K562 (cell line): ENCODE measurements around the gene LTK. TPM values are rescaled to one million over a fixed set of nuclear protein-coding genes. Genes with fewer than 3 reads are reported as not detected.

Experiments used
- CBFA2T3 ChIP-seq: fragments of 450-650 bp; IDR thresholded peaks from 2 replicates; pipeline ENCODE4 v1.6.1; 2017
- GABPA ChIP-seq: fragments of 200-800 bp; sonication (Bioruptor generic); conservative IDR thresholded peaks from 2 replicates; pipeline ENCODE4 v1.6.1; 2016; ENCODE audit warnings: low read depth, missing genetic modification characterization, missing compliant biosample characterization
- GTF2F1 ChIP-seq: IDR thresholded peaks from 2 replicates; pipeline ENCODE4 v1.6.1; 2011; ENCODE audit warnings: low read depth, low read length, improper control_type of control experiment
- NR1H2 ChIP-seq: sonication (generic); formaldehyde crosslinking; IDR thresholded peaks from 2 replicates; pipeline ENCODE4 v1.4.0; 2020; ENCODE audit warnings: mild to moderate bottlenecking, missing genetic modification reagents
- PHF8 ChIP-seq: fragments of 200-600 bp; sonication (generic); IDR thresholded peaks from 2 replicates; pipeline ENCODE4 v1.6.1; 2012; ENCODE audit warnings: mixed run types, mild to moderate bottlenecking, inconsistent platforms, low read length, moderate library complexity, borderline replicate concordance
- RBBP5 ChIP-seq: fragments of 200-600 bp; sonication (generic); IDR thresholded peaks from 2 replicates; pipeline ENCODE4 v1.6.1; 2012; ENCODE audit warnings: borderline replicate concordance, mild to moderate bottlenecking, low read length, control low read depth, inconsistent platforms; ENCODE audit not compliant: insufficient read depth, poor library complexity, severe bottlenecking
- SP1 ChIP-seq: sonication (generic); formaldehyde crosslinking; IDR thresholded peaks from 2 replicates; pipeline ENCODE4 v1.8.1; 2022; ENCODE audit warnings: mild to moderate bottlenecking, missing genetic modification reagents
- SRF ChIP-seq, 2 experiments: fragments of 250-450, 450-650 bp in 1 of 2; sonication (Bioruptor Pico) in 1 of 2; sonication (generic) in 1 of 2; formaldehyde crosslinking; IDR thresholded peaks; 2 replicates each; pipeline versions ENCODE4 v1.5.0 to v1.5.1; 2020 to 2022; ENCODE audit warnings: mild to moderate bottlenecking in 1 of 2, missing genetic modification reagents in 1 of 2
- SRSF1 ChIP-seq: fragments of 200-400 bp; formaldehyde crosslinking; IDR thresholded peaks from 2 replicates; pipeline ENCODE4 v1.6.1; 2017; ENCODE audit warnings: mild to moderate bottlenecking, low read depth, low read length, moderate library complexity
- ZC3H8 ChIP-seq: fragments of 450-650 bp; IDR thresholded peaks from 2 replicates; pipeline ENCODE4 v1.6.1; 2017
- ZNF197 ChIP-seq: fragments of 200-800 bp; sonication (Bioruptor generic); IDR thresholded peaks from 2 replicates; pipeline ENCODE4 v1.6.1; 2016; ENCODE audit warnings: low read depth, missing genetic modification characterization, missing compliant biosample characterization
- polyA plus RNA-seq, 8 experiments: library from polyadenylated mRNA; depleted of rRNA in 4 of 8; stranded (reverse) in 5 of 8; unstranded in 3 of 8; fragments of >200 nt; fragmentation: Nextera tagmentation in 2 of 8; fragmentation: Illumina TruSeq in 1 of 8; extraction: Ambion mirVana in 2 of 8; extraction: Trizol in 1 of 8; gene quantifications; 2 replicates each; pipeline versions ENCODE4 v1.2.1 to v1.2.3, GENCODE V29; 2011 to 2014; ENCODE audit warnings: inconsistent platforms in 1 of 8, missing spikeins in 1 of 8
- total RNA-seq, 7 experiments: library from RNA; depleted of rRNA in 6 of 7; stranded (reverse); fragments of >200 nt in 6 of 7; fragmentation: Illumina TruSeq in 2 of 7; extraction: Trizol in 2 of 7; gene quantifications; 2 replicates each; pipeline versions ENCODE4 v1.2.1 to v1.2.3, GENCODE V29; 2011 to 2021; ENCODE audit warnings: low replicate concordance in 1 of 7
- TF ChIP-seq, protein P1 (sequence below): IDR thresholded peaks from 2 replicates; pipeline ENCODE4 v1.6.1; 2011; ENCODE audit not compliant: insufficient read length; ENCODE audit errors: extremely low read depth
- TF ChIP-seq, protein P2 (sequence below): fragments of 450-650 bp; formaldehyde crosslinking; IDR thresholded peaks from 2 replicates; pipeline ENCODE4 v1.4.0; 2022; ENCODE audit warnings: missing genetic modification characterization
- TF ChIP-seq, protein P3 (sequence below), 2 experiments: IDR thresholded peaks in 1 of 2; conservative IDR thresholded peaks in 1 of 2; 2 replicates each; pipeline ENCODE4 v1.6.1; 2016; ENCODE audit warnings: low read depth in 2 of 2, mild to moderate bottlenecking in 1 of 2, missing compliant biosample characterization in 1 of 2, missing genetic modification characterization in 1 of 2, moderate library complexity in 1 of 2
- TF ChIP-seq, protein P4 (sequence below): fragments of 450-650 bp; IDR thresholded peaks from 2 replicates; pipeline ENCODE4 v1.6.1; 2018; ENCODE audit not compliant: partially characterized antibody
- TF ChIP-seq, protein P5 (sequence below): fragments of 450-650 bp; IDR thresholded peaks from 2 replicates; pipeline ENCODE4 v1.6.1; 2017; ENCODE audit warnings: antibody characterized with exemption

Gene LTK
- total and polyA plus RNA-seq, 9 of the 15 experiments (the other 6 are each of a cell fraction or from before 2014, with no cell fraction given), result 0.25 to 4.4 (median 1.8) TPM

DNA sequence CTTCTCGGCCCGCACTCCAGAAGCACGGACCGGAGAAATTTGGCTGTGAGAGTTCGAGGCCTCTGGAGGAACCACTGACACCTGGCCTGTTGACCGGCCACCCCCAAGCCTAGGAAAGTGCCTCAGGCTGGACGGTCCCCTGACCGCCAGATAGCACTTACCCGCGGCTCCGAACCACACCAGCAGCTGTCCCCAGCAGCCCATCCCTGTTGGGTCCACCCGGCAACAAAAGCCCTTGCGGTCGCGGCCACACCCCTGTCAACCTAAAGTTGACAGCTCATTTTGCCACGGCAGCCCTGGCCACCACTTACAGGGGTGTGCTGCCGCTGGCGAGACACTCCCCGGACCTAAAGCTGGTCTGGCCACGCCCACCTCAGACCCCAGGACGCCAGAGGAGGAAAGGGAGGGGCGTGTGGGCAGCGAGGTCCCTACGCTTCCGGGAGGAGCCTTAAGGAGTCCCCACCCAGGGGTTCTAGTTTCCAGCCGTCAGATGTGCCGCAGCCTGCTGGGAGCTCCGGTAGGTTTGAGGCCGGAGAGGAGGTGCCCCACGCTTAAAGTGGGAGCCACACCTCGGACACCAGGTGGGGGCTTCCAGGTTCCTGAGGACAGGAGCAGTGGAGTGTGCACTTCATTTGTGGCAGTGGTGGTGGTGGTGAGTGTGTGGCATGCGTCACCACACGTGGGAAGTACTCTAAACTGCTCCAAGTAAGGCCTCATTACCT lies at the start of gene LTK (continued):
- TF ChIP-seq ZC3H8, result no peak
- TF ChIP-seq RBBP5, result no peak
- no peak for TF ChIP-seq NR1H2 (CRISPR knock-in tag)
- TF ChIP-seq, protein P1, sequence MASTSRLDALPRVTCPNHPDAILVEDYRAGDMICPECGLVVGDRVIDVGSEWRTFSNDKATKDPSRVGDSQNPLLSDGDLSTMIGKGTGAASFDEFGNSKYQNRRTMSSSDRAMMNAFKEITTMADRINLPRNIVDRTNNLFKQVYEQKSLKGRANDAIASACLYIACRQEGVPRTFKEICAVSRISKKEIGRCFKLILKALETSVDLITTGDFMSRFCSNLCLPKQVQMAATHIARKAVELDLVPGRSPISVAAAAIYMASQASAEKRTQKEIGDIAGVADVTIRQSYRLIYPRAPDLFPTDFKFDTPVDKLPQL, result no peak
- TF ChIP-seq, protein P2, sequence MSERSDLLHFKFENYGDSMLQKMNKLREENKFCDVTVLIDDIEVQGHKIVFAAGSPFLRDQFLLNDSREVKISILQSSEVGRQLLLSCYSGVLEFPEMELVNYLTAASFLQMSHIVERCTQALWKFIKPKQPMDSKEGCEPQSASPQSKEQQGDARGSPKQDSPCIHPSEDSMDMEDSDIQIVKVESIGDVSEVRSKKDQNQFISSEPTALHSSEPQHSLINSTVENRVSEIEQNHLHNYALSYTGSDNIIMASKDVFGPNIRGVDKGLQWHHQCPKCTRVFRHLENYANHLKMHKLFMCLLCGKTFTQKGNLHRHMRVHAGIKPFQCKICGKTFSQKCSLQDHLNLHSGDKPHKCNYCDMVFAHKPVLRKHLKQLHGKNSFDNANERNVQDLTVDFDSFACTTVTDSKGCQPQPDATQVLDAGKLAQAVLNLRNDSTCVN, result no peak
- peak; percentile 57 for TF ChIP-seq GABPA (tag)
- no peak for TF ChIP-seq GTF2F1
- TF ChIP-seq SP1, result peak; percentile 83
- TF ChIP-seq, protein P3, sequence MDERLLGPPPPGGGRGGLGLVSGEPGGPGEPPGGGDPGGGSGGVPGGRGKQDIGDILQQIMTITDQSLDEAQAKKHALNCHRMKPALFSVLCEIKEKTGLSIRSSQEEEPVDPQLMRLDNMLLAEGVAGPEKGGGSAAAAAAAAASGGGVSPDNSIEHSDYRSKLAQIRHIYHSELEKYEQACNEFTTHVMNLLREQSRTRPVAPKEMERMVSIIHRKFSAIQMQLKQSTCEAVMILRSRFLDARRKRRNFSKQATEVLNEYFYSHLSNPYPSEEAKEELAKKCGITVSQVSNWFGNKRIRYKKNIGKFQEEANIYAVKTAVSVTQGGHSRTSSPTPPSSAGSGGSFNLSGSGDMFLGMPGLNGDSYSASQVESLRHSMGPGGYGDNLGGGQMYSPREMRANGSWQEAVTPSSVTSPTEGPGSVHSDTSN (CRISPR knock-in tag; IDR thresholded peaks at IDR 0.05; ENCODE audit: low read depth), result no peak
- TF ChIP-seq, protein P3 (tag; conservative IDR thresholded peaks at IDR 0.05; ENCODE audit: low read depth), result 0 out of 2 replicates have a peak, but pooled peaks have one; percentile 19
- TF ChIP-seq, protein P4, sequence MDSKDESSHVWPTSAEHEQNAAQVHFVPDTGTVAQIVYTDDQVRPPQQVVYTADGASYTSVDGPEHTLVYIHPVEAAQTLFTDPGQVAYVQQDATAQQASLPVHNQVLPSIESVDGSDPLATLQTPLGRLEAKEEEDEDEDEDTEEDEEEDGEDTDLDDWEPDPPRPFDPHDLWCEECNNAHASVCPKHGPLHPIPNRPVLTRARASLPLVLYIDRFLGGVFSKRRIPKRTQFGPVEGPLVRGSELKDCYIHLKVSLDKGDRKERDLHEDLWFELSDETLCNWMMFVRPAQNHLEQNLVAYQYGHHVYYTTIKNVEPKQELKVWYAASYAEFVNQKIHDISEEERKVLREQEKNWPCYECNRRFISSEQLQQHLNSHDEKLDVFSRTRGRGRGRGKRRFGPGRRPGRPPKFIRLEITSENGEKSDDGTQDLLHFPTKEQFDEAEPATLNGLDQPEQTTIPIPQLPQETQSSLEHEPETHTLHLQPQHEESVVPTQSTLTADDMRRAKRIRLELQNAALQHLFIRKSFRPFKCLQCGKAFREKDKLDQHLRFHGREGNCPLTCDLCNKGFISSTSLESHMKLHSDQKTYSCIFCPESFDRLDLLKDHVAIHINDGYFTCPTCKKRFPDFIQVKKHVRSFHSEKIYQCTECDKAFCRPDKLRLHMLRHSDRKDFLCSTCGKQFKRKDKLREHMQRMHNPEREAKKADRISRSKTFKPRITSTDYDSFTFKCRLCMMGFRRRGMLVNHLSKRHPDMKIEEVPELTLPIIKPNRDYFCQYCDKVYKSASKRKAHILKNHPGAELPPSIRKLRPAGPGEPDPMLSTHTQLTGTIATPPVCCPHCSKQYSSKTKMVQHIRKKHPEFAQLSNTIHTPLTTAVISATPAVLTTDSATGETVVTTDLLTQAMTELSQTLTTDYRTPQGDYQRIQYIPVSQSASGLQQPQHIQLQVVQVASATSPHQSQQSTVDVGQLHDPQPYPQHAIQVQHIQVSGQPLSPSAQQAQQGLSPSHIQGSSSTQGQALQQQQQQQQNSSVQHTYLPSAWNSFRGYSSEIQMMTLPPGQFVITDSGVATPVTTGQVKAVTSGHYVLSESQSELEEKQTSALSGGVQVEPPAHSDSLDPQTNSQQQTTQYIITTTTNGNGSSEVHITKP, result peak; percentile 73
- no peak for TF ChIP-seq SRF (CRISPR knock-in tag; IDR thresholded peaks at IDR 0.05)
- TF ChIP-seq CBFA2T3, result peak; percentile 15
- TF ChIP-seq ZNF197 (CRISPR knock-in tag), result no peak
- TF ChIP-seq, protein P5, sequence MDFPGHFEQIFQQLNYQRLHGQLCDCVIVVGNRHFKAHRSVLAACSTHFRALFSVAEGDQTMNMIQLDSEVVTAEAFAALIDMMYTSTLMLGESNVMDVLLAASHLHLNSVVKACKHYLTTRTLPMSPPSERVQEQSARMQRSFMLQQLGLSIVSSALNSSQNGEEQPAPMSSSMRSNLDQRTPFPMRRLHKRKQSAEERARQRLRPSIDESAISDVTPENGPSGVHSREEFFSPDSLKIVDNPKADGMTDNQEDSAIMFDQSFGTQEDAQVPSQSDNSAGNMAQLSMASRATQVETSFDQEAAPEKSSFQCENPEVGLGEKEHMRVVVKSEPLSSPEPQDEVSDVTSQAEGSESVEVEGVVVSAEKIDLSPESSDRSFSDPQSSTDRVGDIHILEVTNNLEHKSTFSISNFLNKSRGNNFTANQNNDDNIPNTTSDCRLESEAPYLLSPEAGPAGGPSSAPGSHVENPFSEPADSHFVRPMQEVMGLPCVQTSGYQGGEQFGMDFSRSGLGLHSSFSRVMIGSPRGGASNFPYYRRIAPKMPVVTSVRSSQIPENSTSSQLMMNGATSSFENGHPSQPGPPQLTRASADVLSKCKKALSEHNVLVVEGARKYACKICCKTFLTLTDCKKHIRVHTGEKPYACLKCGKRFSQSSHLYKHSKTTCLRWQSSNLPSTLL, result no peak
- TF ChIP-seq PHF8, result peak; percentile 49; the same call in 1 of the 2 replicates
- TF ChIP-seq SRSF1, result no peak
